GM18498 (cell line): ENCODE data around the gene BAG5.

Experiments
- ATAC-seq: cut with Tn5 transposase; IDR thresholded peaks from one replicate; pipeline ENCODE4 v1.9.1; 2021; ENCODE audit warnings: mild to moderate bottlenecking, moderate library complexity; ENCODE audit not compliant: unreplicated experiment

Gene BAG5

GRCh38 chr14:103510724-103511693, 51.4 kb downstream of the BAG5 start:
- no peak for ATAC-seq

DNA sequence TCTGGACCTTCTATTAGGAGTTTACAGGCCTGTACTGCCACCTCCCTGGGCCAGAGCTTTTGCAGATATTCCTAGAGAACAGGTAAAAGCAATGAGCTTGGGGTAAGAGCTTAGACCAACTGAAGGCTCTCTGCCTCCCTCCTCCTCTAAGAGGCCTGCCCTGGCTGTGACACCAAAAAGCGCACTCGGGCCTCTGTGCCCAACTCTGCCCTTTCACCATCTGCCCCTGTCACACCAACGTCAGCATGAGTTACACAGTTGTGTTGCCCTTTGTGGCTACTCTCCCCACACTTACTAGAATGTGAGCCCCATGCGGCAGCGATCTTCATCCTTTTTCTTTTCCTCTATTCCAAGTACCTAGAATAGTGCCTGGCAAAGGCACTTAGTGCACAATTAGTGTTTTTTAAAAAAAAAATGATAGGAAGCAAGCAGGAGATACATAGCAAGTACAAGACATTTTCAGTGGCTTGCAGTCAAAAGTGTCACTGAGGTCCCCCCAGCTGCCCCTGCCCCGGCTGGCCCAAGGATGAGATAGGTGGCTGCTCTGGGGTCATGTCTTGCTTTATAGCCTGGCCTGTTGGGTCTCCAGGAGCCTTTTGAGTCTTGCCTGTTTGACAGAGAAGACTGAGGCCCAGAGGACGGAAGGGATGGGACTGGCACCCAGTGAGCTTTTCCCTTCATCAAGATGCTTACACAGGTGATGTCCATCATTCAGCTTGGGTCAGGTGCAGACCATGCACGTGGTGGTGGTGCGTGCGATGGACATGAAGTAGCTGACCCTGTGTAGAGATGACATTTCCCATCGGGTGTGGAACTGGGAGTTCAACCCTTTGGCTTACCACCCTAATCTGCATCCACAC, 52.4 kb downstream of the BAG5 start:
- ATAC-seq, result no peak

DNA sequence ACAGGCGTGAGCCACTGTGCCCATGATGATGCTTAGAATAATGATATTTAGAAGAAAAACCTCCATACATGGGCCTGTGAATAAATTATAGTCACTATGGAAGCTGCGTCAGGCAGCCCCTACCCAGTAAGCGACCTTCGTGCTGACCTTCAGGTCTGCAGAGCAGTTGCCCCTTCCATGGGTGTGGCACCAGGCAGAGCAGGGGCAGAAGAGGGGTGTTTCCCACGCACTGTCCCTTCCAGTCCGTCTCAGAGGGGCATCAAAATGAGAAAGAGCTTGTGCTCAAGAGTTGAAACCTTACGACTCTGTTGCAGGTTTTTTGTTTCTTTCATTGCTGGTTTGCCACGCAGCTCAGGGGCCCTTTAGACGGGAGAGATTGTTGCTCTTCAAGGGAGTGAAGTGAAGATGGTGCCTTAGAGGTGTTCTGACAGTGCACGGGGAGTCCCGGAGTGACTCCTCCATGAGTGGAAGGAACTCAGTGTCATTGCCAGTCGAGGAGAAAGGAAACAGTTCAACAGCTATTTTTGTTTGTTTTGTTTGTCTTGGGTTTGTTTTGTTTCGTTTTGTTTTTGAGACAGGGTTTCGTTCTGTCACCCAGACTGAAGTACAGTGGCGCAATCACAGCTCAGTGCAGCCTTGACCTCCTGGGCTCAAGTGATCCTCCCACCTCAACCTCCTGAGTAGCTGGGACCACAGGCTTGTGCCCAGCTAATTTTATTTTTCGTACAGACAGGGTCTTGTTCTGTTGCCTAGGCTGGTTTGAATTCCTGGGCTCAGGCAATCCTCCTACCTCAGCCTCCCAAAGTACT, 53.7 kb downstream of the BAG5 start:
- ATAC-seq, result no peak

DNA sequence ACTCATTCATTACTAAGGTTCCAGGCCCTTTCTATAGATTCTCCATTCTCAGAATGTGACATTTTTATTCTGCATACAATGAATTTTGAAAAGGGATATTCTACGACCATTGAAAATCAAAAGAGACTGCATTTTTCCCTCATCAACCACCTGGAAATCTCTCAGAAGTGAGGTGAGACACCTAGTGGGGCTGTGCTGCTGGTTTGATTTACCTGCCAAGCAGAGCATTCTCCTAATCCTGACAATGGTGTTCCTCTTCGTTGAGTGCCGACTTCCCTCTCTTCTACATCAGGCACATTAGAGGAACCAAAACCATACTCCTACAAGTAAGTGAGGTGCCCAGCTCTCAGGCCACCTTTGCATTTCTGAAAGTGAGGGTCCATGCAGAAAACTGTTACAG, 54.7 kb downstream of the BAG5 start:
- ATAC-seq, result no peak
